Melanocyte of skin (primary cell): Measurements from ENCODE around the gene ABCC9. TPM values are rescaled to one million over a fixed set of nuclear protein-coding genes. Genes with fewer than 3 reads are reported as not detected.

Experiments
- small RNA-seq, 2 donors: library from RNA; depleted of rRNA; stranded (forward); fragments of <200 nt; gene quantifications; one replicate each; pipeline ENCODE3, GENCODE V24; 2012
- total RNA-seq, 2 donors: library from RNA; depleted of rRNA; stranded (reverse); fragments of >200 nt; gene quantifications; 2 replicates each; pipeline ENCODE4 v1.2.3, GENCODE V29; 2012

ABCC9 gene
- under 1 TPM in 1 of 2 donors, not detected in 1; under 0.01 TPM for total RNA-seq

DNA sequence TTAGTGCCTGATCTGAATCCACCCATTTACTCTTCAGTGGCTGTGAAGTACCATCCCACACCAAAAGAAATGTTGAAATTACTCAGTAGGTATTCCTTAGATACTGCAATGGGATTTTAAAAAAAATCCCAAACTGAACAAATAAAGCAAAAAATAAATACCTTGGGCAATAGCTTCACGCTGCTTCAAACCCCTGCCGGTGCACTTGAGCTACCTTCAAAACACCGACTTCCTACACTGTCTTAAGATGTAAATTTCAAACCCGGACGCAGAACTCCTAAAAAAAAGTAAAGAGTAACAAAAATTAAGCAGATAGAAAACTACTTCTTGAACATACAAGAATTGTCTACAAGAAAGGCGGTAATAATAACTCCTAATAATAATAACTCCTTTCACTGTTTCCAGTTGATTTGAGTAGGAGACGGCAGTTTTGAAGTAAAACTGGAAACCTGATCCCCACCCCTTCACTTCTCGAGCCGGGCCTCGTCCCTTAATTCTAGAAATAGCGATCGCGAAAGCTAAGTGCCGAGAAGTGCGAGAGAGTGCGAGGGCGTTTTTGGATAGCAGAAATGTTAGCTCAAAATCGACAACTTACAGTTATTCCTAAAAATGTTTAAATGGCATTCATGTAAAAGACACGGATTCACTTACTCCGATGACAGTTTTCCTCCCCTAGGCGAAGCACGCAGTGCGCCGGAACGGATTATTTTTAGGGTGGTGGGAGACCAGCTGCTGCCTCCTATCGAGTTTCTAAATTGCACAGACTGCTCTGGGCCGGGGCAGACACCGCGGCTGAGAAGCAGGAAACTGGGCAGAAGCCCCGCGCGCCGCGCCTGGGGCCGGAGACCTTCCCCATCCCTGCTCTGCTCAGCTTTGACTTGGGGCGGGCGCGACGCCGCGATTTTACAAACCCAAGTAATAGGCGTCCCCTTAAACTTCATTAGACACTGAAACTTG, at the start of gene ABCC9:
ABCC9 (minus strand) TSS at position 878 of the 957 bp plus-strand sequence. CDS start 4,752 bp downstream, outside the sequence.

DNA sequence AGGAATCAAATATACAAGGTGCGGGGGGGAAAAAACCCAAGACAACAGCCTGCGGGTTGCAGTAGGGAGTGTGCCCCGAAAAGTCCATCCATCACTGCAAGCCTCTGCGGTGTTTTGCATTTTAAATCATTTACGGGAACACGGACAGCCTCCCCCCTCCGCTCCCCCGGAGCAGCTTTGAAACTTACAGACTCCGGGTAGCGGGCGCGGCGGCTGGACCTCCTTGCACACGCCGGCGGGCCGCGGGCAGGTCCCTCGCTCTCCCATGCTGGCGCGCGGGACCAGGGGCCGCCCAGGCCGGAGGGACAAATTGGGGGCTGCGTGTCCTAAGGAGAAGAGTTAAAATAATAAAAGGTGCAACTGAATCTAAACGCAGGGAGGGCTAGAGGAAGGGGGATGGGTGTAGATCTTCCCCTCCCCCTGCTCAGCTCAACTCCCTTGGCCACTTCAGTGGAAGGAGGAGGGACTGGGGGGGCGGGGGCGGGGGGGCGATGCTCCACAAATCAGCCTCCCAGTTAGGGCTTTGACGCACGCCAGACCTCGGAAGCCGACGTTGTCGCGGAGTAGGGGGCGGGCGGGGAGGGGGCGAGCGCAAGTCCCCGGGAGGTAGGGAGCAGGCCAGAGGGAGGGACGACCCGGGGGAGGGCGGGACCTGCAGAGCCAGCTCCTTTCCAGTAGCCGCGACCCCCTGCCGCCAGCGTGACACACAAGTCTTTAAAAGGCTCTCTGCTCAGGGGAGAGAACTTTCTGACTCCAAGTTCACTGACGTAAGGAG, 166.7 kb downstream of the ABCC9 start, which contains the start of gene KCNJ8:
KCNJ8 (minus strand) TSS at position 349 of the 775 bp plus-strand sequence. CDS start 1,090 bp downstream, outside the sequence.

Small RNA genes lying within 50 kb of the gene (small RNA-seq; reads per million reads assigned to genes)
- 0 reads per million in 2 donors for gene AC008250.2

Other genes starting within 250 kb of the ABCC9 start
- under 1 TPM in 1 of 2 donors, not detected in 1; under 0.01 TPM for gene KCNJ8, start 166.7 kb downstream of the ABCC9 start, total RNA-seq
- 10 to 100 TPM; 24.4 to 27.0 TPM for gene CMAS, start 104.8 kb upstream of the ABCC9 start, total RNA-seq